HG02870 (cell line): ENCODE measurements around the gene NEURL2.

Experiments
- ATAC-seq: cut with Tn5 transposase; IDR thresholded peaks from one replicate; pipeline ENCODE4 v1.9.1; 2021; ENCODE audit warnings: mild to moderate bottlenecking, moderate library complexity; ENCODE audit not compliant: unreplicated experiment

The NEURL2 gene

DNA sequence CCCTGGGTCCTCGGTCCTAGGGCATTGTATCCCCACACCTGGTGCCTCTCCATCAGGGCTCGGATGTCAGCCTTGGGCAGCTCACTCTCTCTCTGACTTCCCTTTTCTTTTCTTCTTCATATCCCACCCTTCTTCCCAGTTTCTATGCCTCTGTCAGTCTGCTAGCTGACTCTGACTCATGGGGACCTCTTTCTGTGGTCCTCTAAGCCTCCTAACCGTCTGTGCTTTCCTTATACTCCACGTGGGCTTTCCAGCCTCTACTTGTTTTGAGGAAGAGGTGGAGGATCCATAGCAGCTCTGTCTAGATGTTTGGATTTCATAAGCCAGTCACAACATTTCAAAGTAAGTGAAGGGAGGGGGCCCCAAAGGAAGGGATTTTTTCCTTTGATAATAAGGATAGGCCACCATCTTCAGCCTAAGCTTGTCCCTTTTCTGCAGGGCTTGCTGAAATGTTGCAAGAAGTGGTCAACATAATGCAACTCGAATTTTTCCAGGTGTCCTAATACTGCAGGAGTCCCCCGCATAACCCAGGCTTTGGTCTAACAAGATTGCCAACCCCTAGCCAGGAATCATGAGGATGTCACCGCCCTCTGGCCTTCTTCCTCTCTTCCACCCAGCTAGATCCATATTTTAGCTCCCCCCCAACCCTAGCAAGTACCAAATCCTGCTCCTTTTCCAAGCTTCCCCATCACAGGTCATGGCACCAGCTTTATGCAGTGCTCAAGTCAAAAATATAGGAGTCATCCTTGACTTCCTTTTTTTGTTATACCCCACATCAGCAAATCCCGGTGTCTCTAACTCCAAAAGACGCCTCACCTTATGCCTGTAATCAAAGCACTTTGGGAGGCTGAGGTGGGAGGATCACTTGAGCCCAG lies 29.7 kb upstream of the NEURL2 start:
- no peak for ATAC-seq

DNA sequence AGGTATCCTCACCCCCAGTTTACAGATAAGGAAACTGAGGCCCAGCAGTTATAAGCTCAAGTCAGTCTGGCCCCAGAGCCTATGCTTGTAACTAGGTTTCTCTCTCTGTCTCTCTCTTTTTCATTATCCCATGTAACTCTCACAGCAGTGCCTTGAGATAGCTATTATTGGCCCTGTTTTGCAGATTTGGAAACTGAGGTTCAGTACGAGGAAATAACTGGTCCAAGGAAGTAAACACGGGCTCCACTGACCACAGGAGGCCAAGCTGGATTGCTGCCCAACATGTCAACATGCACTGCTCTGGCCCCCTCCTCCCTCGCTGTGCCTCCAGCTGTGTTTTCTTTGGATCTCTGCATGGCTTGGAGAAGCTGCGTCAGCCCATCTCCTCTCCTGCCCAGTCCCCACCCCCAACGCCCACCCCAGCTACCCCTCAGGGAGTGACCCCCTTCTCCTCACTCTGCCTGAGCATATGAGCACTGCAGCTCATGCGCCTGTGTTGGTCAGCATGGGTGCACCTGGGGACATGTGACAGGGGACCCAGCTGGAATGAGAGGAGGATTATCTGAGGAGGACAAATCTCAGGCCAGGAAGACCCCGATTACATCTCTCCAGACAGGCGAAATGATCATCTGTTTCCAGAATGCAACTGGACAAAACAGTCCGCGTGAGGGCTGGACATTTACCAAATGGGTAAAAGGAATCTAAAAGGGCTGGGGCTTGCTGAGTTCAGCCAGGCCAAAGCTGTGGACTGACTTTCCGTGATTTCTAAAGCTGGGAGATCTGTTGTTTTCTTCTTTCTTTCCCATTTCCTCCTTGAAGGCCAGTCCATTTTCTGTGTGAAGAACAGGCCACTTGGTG lies 28.8 kb upstream of the NEURL2 start:
- no peak for ATAC-seq

GRCh38 chr20:45918779-45919537 lies 27.9 kb upstream of the NEURL2 start:
- no peak for ATAC-seq

DNA sequence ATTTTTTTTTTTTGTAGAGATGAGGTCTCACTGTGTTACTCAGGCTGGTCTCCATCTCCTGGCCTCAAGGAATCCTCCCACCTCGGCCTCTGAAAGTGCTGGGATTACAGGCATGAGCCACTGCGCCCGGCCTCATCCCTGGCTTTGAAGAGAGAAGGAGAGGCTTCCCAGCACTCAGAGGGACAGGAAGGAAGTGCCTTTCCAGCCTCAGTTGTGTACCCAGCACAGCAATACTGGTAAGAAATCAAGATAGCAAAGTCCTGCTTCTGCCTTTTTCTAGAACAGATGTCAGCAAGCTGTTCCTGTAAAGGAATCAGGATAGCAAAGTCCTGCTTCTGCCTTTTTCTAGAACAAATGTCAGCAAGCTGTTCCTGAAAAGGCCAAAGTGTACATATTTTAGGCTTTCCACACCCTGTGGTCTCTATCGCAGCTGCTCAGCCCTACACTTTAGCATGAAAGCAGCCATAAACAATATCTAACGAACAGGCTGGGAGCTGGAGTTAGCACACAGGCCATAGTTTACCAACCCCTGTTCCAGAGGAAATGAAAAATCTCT lies 27.3 kb upstream of the NEURL2 start:
- ATAC-seq: no peak

DNA sequence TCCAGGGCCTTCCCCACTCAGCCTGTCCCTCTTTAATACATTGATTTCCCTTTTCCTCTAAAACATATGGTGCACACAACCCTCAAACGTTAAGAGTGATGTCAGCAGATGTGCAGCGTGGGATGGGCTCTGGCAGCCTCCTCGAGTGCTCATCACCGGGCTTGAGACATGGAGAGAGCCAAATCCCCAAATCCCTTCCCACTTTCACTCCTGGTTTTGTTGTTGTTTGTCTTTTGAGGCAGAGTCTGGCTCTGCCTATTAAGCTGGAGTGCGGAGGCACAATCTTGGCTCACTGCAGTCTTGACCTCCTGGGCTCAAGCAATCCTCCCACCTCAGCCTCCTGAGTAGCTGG lies 26.8 kb upstream of the NEURL2 start:
- no peak for ATAC-seq

- ATAC-seq: no peak
Measured at GRCh38 chr20:45913116-45913515, 22.1 kb upstream of the NEURL2 start.

GRCh38 chr20:45912344-45912682 lies 21.3 kb upstream of the NEURL2 start:
- no peak for ATAC-seq

DNA sequence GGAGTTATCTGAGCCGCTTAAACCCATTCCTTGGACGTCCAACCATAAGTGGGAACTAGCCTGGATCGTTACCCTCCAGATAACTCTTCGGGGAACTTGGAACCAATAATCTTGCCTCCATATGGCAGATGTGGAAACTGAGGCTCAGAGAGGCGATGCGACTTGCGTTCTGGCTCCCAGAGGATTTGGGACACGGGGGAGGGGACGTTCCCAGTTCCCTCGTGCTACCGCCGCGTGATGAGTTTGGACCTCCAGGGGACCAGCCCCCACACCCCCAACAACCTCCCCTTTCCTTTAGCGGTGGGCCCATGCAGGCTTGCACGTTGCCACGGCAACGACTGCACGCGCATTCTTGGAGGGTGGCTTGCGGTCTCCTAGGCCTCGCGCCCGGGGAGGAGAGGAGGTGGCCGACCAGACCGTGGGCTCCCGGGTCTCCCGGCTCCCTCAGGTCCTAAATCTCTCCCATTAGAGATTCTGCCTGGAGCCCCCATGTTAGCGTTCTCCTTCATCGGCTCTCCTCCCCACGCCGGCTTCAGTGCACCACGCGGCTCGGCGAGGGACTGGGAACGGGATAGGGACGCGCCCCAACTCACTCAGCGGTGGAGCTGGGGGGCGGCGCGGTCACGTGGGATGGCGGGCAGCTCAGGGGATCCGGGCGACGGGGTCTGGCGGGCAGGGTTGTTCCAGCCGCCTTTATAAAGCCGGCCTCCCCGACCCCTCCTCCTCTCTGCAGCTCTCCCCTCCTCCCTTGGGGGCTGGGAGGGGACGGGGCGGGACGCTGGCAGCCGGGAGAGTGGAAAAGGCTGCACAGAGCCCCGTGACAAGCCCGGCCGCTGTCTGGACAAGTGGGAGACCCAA lies 20.7 kb upstream of the NEURL2 start, which contains the start of gene PLTP:
TSS of gene PLTP (minus strand) at position 670 of the 858 bp plus-strand sequence. CDS start 703 bp downstream, outside the sequence.
- no peak for ATAC-seq

DNA sequence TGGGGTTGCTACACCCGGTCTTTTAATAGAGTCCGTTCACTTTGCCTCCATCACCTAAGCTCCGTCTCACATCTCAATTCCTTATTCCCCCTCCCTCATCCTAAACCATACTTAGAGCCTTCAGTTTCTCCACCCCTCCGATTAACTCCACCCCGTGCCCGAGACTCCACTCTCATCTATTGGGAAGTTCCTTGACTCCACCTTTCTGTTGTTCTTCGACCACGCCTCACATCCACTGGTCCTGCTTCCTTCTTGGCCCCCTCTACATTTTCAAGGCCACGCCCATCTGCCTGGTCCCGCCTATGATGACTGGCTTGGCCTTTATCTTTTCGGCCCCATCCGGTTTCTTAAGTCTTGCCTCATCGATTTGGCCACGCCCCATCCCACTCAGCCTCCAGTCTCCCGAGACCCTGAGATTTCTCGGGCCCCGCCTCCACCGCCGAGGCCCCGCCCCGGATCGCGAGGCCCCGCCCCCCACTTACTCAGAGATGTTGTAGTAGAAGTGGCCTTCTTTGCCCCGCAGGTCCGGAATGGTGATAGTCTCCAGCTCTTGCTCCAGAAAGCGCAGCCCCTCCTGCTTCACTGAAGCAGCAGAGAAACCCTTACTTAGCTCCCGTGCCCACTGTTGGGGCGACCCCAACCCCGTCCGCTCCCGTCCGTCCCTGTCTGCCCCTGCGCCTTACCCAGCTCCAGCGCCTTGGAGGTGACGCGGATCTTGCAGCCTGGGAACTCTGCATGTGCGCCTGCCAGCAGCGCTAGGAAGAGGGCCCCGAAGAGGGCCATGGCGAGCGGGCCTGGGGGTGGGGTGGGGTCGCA lies 19.9 kb upstream of the NEURL2 start:
- ATAC-seq: peak; percentile 89

DNA sequence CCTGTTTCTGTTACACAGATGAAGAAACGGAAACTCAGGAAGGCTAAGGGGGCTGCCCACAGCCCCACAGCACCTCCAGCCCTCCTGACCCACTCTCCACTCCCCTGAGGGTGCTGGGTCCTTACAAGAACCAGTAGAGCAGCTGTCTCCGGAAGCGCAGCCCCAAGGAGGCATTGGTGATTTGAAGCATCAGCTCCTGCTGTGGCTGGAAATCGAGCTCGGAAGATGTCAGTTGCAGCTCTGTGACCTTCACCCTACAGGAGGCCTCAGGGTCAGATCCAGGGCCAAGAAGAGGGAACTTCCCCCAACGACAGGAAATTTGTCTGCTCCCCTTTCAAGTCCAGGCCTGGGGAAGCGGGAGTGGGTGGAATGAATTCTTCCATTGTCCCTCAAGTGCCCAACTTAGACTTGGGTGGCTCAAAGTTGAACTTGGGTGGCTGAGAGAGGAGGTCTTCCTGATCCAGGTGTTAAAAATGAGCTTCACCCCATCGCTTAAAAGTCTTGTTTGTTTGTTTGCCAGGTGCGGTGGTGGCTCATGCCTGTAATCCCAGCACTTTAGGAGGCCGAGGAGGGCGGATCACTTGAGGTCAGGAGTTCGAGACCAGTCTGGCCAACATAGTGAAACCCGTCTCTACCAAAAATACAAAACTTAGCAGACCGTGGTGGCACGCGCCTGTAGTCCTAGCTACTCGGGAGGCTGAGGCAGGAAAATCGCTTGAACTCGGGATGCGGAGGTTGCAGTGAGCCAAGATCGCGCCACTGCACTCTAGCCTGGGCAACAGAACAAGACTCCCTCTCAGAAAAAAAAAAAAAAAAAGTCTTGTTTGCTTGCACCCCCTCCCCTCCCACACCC lies 19.0 kb upstream of the NEURL2 start:
- ATAC-seq: no peak

DNA sequence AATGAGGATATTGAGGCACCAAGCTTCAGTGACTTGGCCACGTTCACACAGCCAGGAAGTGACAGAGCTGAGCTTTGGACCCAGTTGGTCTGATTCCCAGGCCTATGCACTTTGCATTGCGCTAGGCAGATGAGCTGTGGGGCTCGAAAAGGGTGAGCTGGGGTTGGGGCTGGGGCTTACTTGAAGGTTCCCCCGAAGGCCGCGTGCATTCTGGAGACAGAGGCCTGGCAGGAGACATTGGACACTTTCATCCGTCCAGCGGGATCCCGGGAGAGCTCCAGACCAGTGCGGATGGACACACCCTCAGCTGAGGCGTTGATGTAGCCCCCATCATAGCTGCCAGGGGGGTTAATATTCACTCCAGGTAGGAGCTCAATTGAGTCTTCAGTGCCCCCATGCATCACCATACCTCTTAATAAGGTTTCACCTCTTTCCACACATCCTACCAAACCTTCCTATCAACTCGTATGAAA lies 18.4 kb upstream of the NEURL2 start:
- ATAC-seq: no peak

DNA sequence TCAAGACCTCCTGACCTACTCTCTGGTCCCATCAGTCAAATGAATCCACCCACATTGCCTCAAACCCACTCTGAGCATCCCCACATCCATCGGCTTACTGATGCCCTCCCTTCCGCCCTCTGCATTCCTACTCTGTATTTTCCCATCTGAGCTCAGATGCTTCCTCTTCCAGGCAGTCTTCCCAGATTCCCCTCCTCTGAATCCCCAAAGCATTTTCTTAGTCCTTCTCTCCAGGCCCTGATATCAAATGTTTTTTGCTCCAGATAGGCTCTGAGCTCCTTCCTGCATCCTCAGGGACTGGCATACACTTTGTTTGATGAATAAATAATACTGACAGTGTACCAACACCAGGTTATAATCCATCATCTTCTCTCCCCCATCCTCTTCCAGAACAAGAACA lies 17.1 kb upstream of the NEURL2 start:
- no peak for ATAC-seq

DNA sequence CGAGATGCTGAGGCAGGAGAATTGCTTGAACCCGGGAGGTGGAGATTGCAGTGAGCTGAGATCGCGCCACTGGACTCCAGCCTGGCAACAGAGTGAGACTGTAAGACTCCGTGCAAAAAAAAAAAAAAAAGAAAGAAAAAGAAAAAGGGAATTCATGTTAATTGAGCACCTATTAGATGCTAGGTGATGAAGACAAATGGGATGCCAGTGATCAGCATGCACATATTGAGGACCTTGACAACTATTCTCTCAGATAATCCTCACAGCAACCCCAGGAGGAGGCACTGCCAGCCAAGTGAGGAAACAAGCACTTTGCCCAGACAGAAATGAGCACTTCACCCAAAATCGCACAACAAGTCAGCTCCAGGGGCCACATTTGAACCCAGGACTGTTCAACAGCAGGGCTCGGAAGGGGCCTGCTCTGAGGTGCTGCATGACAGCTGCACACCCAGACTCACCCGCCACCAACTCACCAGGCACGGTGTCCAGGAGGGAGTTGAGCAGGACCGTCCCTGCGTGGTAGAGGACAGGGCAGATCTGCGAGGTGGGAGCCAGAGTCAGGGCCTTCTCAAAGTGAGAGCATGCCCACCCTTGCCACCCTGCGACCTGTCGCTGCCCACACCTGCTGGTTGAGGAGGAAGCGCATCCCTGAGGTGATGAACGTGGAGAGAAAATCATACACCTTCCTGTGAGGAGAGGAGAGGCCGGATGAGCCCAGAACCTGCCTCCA lies 16.4 kb upstream of the NEURL2 start:
- ATAC-seq: no peak

GRCh38 chr20:45905505-45906079 lies 14.6 kb upstream of the NEURL2 start:
- ATAC-seq: no peak

GRCh38 chr20:45904583-45905504 lies 13.8 kb upstream of the NEURL2 start:
- ATAC-seq: no peak

DNA sequence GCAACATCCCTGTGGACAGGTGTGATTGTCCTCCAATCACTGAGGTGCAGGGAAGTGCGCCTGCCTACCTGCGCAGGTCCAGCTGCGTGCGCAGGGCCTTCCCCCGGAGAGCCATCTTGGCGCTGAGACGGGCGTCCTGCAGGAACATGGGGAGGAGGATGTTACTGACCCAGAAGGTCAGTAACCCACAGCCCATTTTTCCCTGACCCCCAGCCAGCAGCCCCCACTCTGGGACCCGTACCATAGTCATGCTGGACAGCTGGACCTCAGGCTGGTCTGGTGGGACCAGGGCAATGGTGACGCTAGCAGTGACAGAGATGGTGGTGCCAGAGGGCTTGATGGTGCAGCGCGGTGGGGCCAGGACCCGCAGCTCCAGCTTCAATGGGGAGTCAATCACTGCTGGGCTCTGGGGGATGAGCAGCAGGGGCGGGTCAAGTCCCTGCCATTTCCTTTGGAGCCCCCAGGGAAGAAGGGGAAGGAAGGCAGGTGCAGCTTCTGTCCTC lies 11.2 kb upstream of the NEURL2 start:
- no peak for ATAC-seq
